ENCODE data around the gene TMEM259. TPM values are rescaled to one million over a fixed set of nuclear protein-coding genes. Genes with fewer than 3 reads are reported as not detected.

The TMEM259 gene
- total RNA-seq, 1 donor from 2014 or later = 120 TPM

GRCh38 chr19:1063909-1064660 lies 43.2 kb upstream of the TMEM259 start:
- no peaks in the 10 kb centered on the region for H3K36me3 Mint-ChIP-seq (ENCODE audit: low read depth)
- no peaks in the 10 kb centered on the region for H3K9me3 Mint-ChIP-seq (ENCODE audit: low read depth)
- TF ChIP-seq CTCF (IDR thresholded peaks at IDR 0.05) = no peak
- H3K27me3 Mint-ChIP-seq (ENCODE audit: low read depth) = peaks cover 10% of the 10 kb centered on the region
- H3K4me3 Mint-ChIP-seq (ENCODE audit: unreplicated experiment) = no peak overlapping the region
- peaks cover 3% of the 10 kb centered on the region for H3K4me1 Mint-ChIP-seq (ENCODE audit: low read depth)
- DNase-seq (ENCODE audit: low spot score) = no peak
- no peak overlapping the region for H3K27ac Mint-ChIP-seq (ENCODE audit: unreplicated experiment)

GRCh38 chr19:1063030-1063908 lies 42.3 kb upstream of the TMEM259 start:
- no peak for TF ChIP-seq CTCF (IDR thresholded peaks at IDR 0.05)
- Mint-ChIP-seq H3K36me3 (ENCODE audit: low read depth) (no peaks in the 10 kb centered on the region), H3K4me3 (ENCODE audit: unreplicated experiment) (no peak overlapping the region), H3K27me3 (ENCODE audit: low read depth) (peaks cover 4% of the 10 kb centered on the region), H3K27ac (ENCODE audit: unreplicated experiment) (no peak overlapping the region), H3K4me1 (ENCODE audit: low read depth) (peaks cover 3% of the 10 kb centered on the region), H3K9me3 (ENCODE audit: low read depth) (no peaks in the 10 kb centered on the region)
- peak; percentile 90 for DNase-seq (ENCODE audit: low spot score)

GRCh38 chr19:1062387-1063029 lies 41.6 kb upstream of the TMEM259 start:
- H3K27me3 Mint-ChIP-seq (ENCODE audit: low read depth) = peaks cover 2% of the 10 kb centered on the region
- H3K4me1 Mint-ChIP-seq (ENCODE audit: low read depth) = peaks cover 3% of the 10 kb centered on the region
- H3K36me3 Mint-ChIP-seq (ENCODE audit: low read depth) = no peaks in the 10 kb centered on the region
- H3K9me3 Mint-ChIP-seq (ENCODE audit: low read depth) = no peaks in the 10 kb centered on the region
- no peak for TF ChIP-seq CTCF (IDR thresholded peaks at IDR 0.05)
- no peak for DNase-seq (ENCODE audit: low spot score)
- no peak overlapping the region for H3K4me3 Mint-ChIP-seq (ENCODE audit: unreplicated experiment)
- no peak overlapping the region for H3K27ac Mint-ChIP-seq (ENCODE audit: unreplicated experiment)

GRCh38 chr19:1061987-1062386 lies 41.1 kb upstream of the TMEM259 start:
- no peak for TF ChIP-seq CTCF (IDR thresholded peaks at IDR 0.05)
- no peaks in the 10 kb centered on the region for H3K9me3 Mint-ChIP-seq (ENCODE audit: low read depth)
- H3K36me3 Mint-ChIP-seq (ENCODE audit: low read depth) = no peaks in the 10 kb centered on the region
- H3K4me3 Mint-ChIP-seq (ENCODE audit: unreplicated experiment) = no peak overlapping the region
- H3K4me1 Mint-ChIP-seq (ENCODE audit: low read depth) = peaks cover 3% of the 10 kb centered on the region
- no peak for DNase-seq (ENCODE audit: low spot score)
- H3K27ac Mint-ChIP-seq (ENCODE audit: unreplicated experiment) = no peak overlapping the region
- H3K27me3 Mint-ChIP-seq (ENCODE audit: low read depth) = peaks cover 2% of the 10 kb centered on the region

- H3K9me3 Mint-ChIP-seq (ENCODE audit: low read depth) = no peaks in the 10 kb centered on the region
- TF ChIP-seq CTCF (IDR thresholded peaks at IDR 0.05) = no peak
- no peak for DNase-seq (ENCODE audit: low spot score)
- no peak overlapping the region for H3K27ac Mint-ChIP-seq (ENCODE audit: unreplicated experiment)
- no peaks in the 10 kb centered on the region for H3K36me3 Mint-ChIP-seq (ENCODE audit: low read depth)
- H3K27me3 Mint-ChIP-seq (ENCODE audit: low read depth) = no peaks in the 10 kb centered on the region
- peaks cover 3% of the 10 kb centered on the region for H3K4me1 Mint-ChIP-seq (ENCODE audit: low read depth)
- no peak overlapping the region for H3K4me3 Mint-ChIP-seq (ENCODE audit: unreplicated experiment)
Observed at GRCh38 chr19:1060689-1061088, 39.8 kb upstream of the TMEM259 start.

Data from chondrocyte (in vitro differentiated cells).